HepG2 (cell line): ENCODE data around the gene TBC1D20. TPM values are rescaled to one million over a fixed set of nuclear protein-coding genes. Genes with fewer than 3 reads are reported as not detected.

Experiments used
- AGO1 ChIP-seq: fragments of 200-400 bp; formaldehyde crosslinking; IDR thresholded peaks from 2 replicates; pipeline ENCODE4 v1.6.1; 2017; ENCODE audit warnings: mild to moderate bottlenecking, low read depth, low read length, moderate library complexity; ENCODE audit not compliant: poor library complexity, severe bottlenecking
- ELK4 ChIP-seq: sonication (generic); formaldehyde crosslinking; IDR thresholded peaks from 2 replicates; pipeline ENCODE4 v1.9.0; 2021; ENCODE audit warnings: missing genetic modification reagents, borderline replicate concordance
- ETS1 ChIP-seq: sonication (generic); formaldehyde crosslinking; IDR thresholded peaks from 2 replicates; pipeline ENCODE4 v1.4.0; 2020; ENCODE audit warnings: missing genetic modification reagents
- GPN1 ChIP-seq: sonication (generic); formaldehyde crosslinking; IDR thresholded peaks from 2 replicates; pipeline ENCODE4 v1.5.1; 2020; ENCODE audit warnings: missing genetic modification reagents, borderline replicate concordance
- HOXA9 ChIP-seq: sonication (generic); formaldehyde crosslinking; IDR thresholded peaks from 2 replicates; pipeline ENCODE4 v1.8.1; 2022; ENCODE audit warnings: missing genetic modification reagents, mild to moderate bottlenecking, moderate library complexity, borderline replicate concordance
- NFKBIZ ChIP-seq: IDR thresholded peaks from 2 replicates; pipeline ENCODE4 v1.6.1; 2018; ENCODE audit warnings: missing genetic modification reagents, missing compliant biosample characterization
- PAF1 ChIP-seq: IDR thresholded peaks from 2 replicates; pipeline ENCODE4 v1.6.1; 2016; ENCODE audit warnings: missing genetic modification reagents, missing compliant biosample characterization
- ZNF513 ChIP-seq: sonication (generic); formaldehyde crosslinking; conservative IDR thresholded peaks from 2 replicates; pipeline ENCODE4 v1.5.0; 2020; ENCODE audit warnings: missing genetic modification reagents
- polyA plus RNA-seq, 8 experiments: library from polyadenylated mRNA; depleted of rRNA in 3 of 8; stranded (reverse) in 7 of 8; unstranded in 1 of 8; fragments of >200 nt; fragmentation: Illumina TruSeq in 4 of 8; extraction: Trizol in 4 of 8; gene quantifications; 2 replicates each; pipeline versions ENCODE4 v1.2.1 to v1.2.3, GENCODE V29; 2011 to 2016; ENCODE audit warnings: low read depth in 4 of 8, missing spikeins in 1 of 8, mixed read lengths in 1 of 8; ENCODE audit not compliant: insufficient read depth in 1 of 8
- total RNA-seq, 5 experiments: library from RNA; depleted of rRNA; stranded (reverse); fragments of >200 nt; fragmentation: Illumina TruSeq; extraction: Trizol; gene quantifications; 2 replicates each; pipeline ENCODE4 v1.2.3, GENCODE V29; 2016; ENCODE audit warnings: low read depth in 1 of 5

The TBC1D20 gene
- total and polyA plus RNA-seq, 2 of the 13 experiments (the other 11 are each of a cell fraction or from before 2014, with no cell fraction given): 36.6 to 47.1 TPM

- TF ChIP-seq ETS1 (CRISPR knock-in tag) (no peak), AGO1 (peak; percentile 73), ZNF513 (CRISPR knock-in tag) (no peak), NFKBIZ (CRISPR knock-in tag) (no peak), HOXA9 (CRISPR knock-in tag) (no peak), PAF1 (CRISPR knock-in tag) (no peak; the same call in 1 of the 2 replicates), ELK4 (CRISPR knock-in tag) (no peak), GPN1 (CRISPR knock-in tag) (no peak)
Measured at GRCh38 chr20:388034-388994, 74.0 kb downstream of the TBC1D20 start (continued).
